Kidney (tissue), 14 donors: ENCODE results near the gene RPRD1B. TPM values are rescaled to one million over a fixed set of nuclear protein-coding genes. Genes with fewer than 3 reads are reported as not detected.

Experiments
- DNase-seq, 5 donors: peaks; one replicate each; pipeline ENCODE4 v3.0.0-alpha.2; 2013 to 2020
- FAIRE-seq: peaks from 2 replicates; lab custom pipeline; 2012; peaks lifted over from hg19 to GRCh38; lab: Jason Lieb, UNC
- H3K27ac ChIP-seq, 2 donors: one replicate each; pipeline ENCODE4 v1.7.0; 2013; ENCODE audit warnings: low read depth in 2 of 2, low read length in 2 of 2, inconsistent platforms in 1 of 2
- H3K27me3 ChIP-seq: one replicate; pipeline ENCODE4 v1.7.1; 2013; ENCODE audit warnings: low read length, inconsistent platforms; ENCODE audit not compliant: control insufficient read depth, insufficient read depth
- H3K36me3 ChIP-seq, 3 donors: one replicate each; pipeline versions ENCODE4 v1.7.0 to v1.7.1; 2013; ENCODE audit warnings: low read length in 3 of 3, control low read depth in 1 of 3, inconsistent platforms in 1 of 3; ENCODE audit not compliant: insufficient read depth in 3 of 3, control insufficient read depth in 2 of 3
- H3K4me1 ChIP-seq, 3 donors: one replicate each; pipeline versions ENCODE4 v1.7.0 to v1.7.1; 2013; ENCODE audit warnings: low read length in 3 of 3, inconsistent platforms in 1 of 3, low read depth in 1 of 3; ENCODE audit not compliant: control insufficient read depth in 2 of 3, insufficient read depth in 2 of 3
- H3K4me3 ChIP-seq, 3 donors: one replicate each; pipeline versions ENCODE4 v1.7.0 to v1.8.1; 2013; ENCODE audit warnings: low read length in 3 of 3, control low read depth in 1 of 3, inconsistent platforms in 1 of 3
- H3K9ac ChIP-seq, 3 donors: one replicate each; pipeline versions ENCODE4 v1.7.0 to v1.7.1; 2013; ENCODE audit warnings: low read length in 3 of 3, control low read depth in 1 of 3, inconsistent platforms in 1 of 3
- H3K9me3 ChIP-seq, 3 donors: one replicate each; pipeline versions ENCODE4 v1.7.0 to v1.7.1; 2013; ENCODE audit warnings: low read length in 3 of 3, control low read depth in 1 of 3, inconsistent platforms in 1 of 3; ENCODE audit not compliant: control insufficient read depth in 2 of 3, insufficient read depth in 1 of 3
- intact Hi-C: fragments of 100-400 bp; cut with DNase I; formaldehyde crosslinking; loops from one replicate; pipeline ENCODE4 v1.11.1; 2022
- polyA plus RNA-seq: library from polyadenylated mRNA; stranded (reverse); fragments of 350-450 nt; fragmentation: Illumina TruSeq; extraction: RNeasy Lipid Tissue Mini Kit (QIAGEN cat#74804); gene quantifications from one replicate; pipeline ENCODE4 v1.2.3, GENCODE V29; 2014; ENCODE audit warnings: low read depth, low replicate concordance; ENCODE audit not compliant: insufficient read depth
- total RNA-seq: library from RNA; stranded (reverse); fragmentation: NEBNext Ultra II Directional; extraction: Animal tissue kit (Norgen Biotek cat#: 25700); gene quantifications from one replicate; pipeline ENCODE4 v1.2.1, GENCODE V29; 2021
- TF ChIP-seq, protein P1 (sequence below): IDR thresholded peaks from 3 replicates; pipeline ENCODE4 v1.5.1; 2012; ENCODE audit warnings: mild to moderate bottlenecking, moderate library complexity, borderline replicate concordance; ENCODE audit not compliant: insufficient read depth; ENCODE audit errors: extremely low read depth
- donor health status: control.
- donor health status: control.
- donor health status: control.
- donor health status: control.
- donor health status: control.
- donor health status: DM: yes; HTN: yes; CAD: no.
- donor health status: Normal renal cell carcinoma (clear cell type).

Gene RPRD1B
- total and polyA plus RNA-seq, 2 donors from 2014 or later, result 13.4 to 34.4 TPM

DNA sequence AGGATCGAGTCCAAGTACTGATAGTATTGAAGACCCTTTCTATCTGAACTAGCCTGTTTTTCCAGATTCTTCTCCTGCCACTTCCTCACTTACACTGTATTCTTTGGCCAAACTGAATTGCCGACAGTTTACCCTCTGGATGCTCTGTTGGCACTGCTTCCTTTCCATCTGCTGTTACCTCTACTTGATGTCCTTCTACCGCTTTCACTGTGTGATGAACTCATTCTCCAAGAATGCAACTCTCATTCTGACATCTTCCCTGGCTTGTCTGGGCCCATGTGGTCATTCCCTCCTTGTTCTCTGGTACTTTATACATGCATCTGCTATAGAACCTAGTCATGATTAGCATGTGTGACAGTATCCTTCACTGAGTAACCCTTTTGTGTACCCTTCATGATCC is 16.3 kb downstream of the RPRD1B start:
- peaks cover 5 to 16% (median 16%) of the 10 kb centered on the region in 3 donors for H3K36me3 ChIP-seq
- H3K4me3 ChIP-seq, result no peak overlapping the region
- H3K4me1 ChIP-seq, result peaks cover 0 to 3% (median 0%) of the 10 kb centered on the region in 3 donors
- no peaks in the 10 kb centered on the region for H3K9me3 ChIP-seq
- no peak overlapping the region for H3K9ac ChIP-seq
- no peak overlapping the region for H3K27ac ChIP-seq
- DNase-seq, result no peak
- FAIRE-seq, result no peak
- intact Hi-C loops, result no loop called here
- no peaks in the 10 kb centered on the region for H3K27me3 ChIP-seq
- TF ChIP-seq, protein P1, sequence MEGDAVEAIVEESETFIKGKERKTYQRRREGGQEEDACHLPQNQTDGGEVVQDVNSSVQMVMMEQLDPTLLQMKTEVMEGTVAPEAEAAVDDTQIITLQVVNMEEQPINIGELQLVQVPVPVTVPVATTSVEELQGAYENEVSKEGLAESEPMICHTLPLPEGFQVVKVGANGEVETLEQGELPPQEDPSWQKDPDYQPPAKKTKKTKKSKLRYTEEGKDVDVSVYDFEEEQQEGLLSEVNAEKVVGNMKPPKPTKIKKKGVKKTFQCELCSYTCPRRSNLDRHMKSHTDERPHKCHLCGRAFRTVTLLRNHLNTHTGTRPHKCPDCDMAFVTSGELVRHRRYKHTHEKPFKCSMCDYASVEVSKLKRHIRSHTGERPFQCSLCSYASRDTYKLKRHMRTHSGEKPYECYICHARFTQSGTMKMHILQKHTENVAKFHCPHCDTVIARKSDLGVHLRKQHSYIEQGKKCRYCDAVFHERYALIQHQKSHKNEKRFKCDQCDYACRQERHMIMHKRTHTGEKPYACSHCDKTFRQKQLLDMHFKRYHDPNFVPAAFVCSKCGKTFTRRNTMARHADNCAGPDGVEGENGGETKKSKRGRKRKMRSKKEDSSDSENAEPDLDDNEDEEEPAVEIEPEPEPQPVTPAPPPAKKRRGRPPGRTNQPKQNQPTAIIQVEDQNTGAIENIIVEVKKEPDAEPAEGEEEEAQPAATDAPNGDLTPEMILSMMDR, result no peak

DNA sequence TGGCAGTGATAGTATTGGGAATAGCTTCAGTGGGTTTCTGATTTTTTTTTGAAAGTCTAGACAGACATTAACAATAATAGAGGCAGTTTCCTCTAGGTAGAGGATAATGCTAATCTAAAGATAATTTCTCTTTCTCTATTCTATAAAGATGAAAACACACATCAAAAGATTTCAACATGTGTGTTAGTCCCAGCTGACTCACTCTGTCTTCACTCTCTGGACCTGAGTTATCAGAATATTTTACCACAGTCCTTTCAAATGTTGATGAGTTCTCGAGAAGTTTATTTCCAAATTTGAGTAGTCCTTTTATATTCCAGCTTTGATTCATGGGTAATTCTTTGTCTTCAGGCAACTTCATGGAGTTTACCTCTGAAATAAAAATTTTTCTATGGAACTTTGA is 17.1 kb downstream of the RPRD1B start:
- Histone ChIP-seq H3K4me1 (peaks cover 0 to 3% (median 0%) of the 10 kb centered on the region in 3 donors), H3K9me3 (no peaks in the 10 kb centered on the region), H3K9ac (no peak overlapping the region), H3K4me3 (no peak overlapping the region), H3K27ac (no peak overlapping the region), H3K36me3 (peaks cover 5 to 16% (median 15%) of the 10 kb centered on the region in 3 donors), H3K27me3 (no peaks in the 10 kb centered on the region)
- TF ChIP-seq, protein P1, result no peak
- intact Hi-C loops, result no loop called here
- no peak for DNase-seq
- FAIRE-seq, result no peak

DNA sequence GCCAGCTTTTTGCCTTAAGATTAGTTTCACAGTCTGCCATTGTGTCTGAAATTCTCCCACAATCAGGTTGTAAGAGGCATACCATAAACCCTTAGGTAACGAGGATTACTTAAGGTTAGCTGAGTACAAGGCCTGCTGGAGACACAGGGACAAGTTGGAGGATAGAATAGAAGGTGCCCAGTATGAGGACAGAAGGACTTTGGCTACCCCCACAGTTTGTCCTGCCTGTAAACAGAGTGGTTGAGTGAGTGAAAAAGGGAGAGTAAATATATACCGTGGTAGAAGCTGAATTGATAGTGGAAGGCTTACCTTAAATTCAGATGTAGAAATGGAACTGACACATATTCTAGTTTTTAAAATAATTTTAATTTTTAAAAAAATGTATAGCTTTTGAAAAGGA is 19.3 kb downstream of the RPRD1B start:
- peaks cover 0 to 3% (median 0%) of the 10 kb centered on the region in 3 donors for H3K4me1 ChIP-seq

More for the DNA sequence above, 19.3 kb downstream of the RPRD1B start:
- Histone ChIP-seq H3K4me3 (no peak overlapping the region), H3K27ac (no peak overlapping the region), H3K9ac (no peak overlapping the region), H3K36me3 (peaks cover 5 to 24% (median 15%) of the 10 kb centered on the region in 3 donors), H3K9me3 (no peaks in the 10 kb centered on the region), H3K27me3 (no peaks in the 10 kb centered on the region)
- TF ChIP-seq, protein P1, result no peak
- intact Hi-C loops, result no loop called here
- no peak for FAIRE-seq
- no peak for DNase-seq
